H7 (cell line): ENCODE data around the gene CDCP2. TPM values are rescaled to one million over a fixed set of nuclear protein-coding genes. Genes with fewer than 3 reads are reported as not detected.
"Not testable (repeated sequence)": the region's sequence is repeated elsewhere in the genome, so short reads cannot be mapped to it uniquely, and the experiment has no call there.

ENCODE experiments used
- DNase-seq: peaks from one replicate; pipeline ENCODE4 v3.0.0; 2012
- H3K27me3 ChIP-seq: 2 replicates; pipeline ENCODE4 v1.6.0; 2011; ENCODE audit warnings: mild to moderate bottlenecking, low read length; ENCODE audit not compliant: control insufficient read depth, insufficient read depth
- H3K36me3 ChIP-seq: replicated peaks from 2 replicates; pipeline ENCODE4 v1.5.1; 2011; ENCODE audit warnings: low read length; ENCODE audit not compliant: control insufficient read depth, insufficient read depth
- H3K4me3 ChIP-seq: 2 replicates; pipeline ENCODE4 v1.5.1; 2011; ENCODE audit warnings: low read depth, mild to moderate bottlenecking, control low read depth, low read length, moderate library complexity; ENCODE audit not compliant: insufficient read depth
- total RNA-seq: library from RNA; depleted of rRNA; stranded (reverse); fragments of >200 nt; shearing (Covaris generic); gene quantifications from 2 replicates; pipeline ENCODE4 v1.2.3, GENCODE V29; 2014

The CDCP2 gene
- total RNA-seq, 1 experiment from 2014 or later = not detected

- Histone ChIP-seq H3K27me3 (no peaks in the 10 kb centered on the region), H3K36me3 (no peaks in the 10 kb centered on the region), H3K4me3 (no peak overlapping the region)
- DNase-seq = peak; percentile 50
These were observed 45.7 kb downstream of the CDCP2 start for GRCh38 chr1:54107131-54107530.

GRCh38 chr1:54105736-54106269 is 47.0 kb downstream of the CDCP2 start:
- no peaks in the 10 kb centered on the region for H3K36me3 ChIP-seq
- H3K4me3 ChIP-seq = no peak overlapping the region
- no peak for DNase-seq
- no peaks in the 10 kb centered on the region for H3K27me3 ChIP-seq

- no peaks in the 10 kb centered on the region for H3K27me3 ChIP-seq
- H3K36me3 ChIP-seq = no peaks in the 10 kb centered on the region
- H3K4me3 ChIP-seq = no peak overlapping the region
- DNase-seq = no peak
These were observed 47.7 kb downstream of the CDCP2 start for GRCh38 chr1:54105080-54105479.

GRCh38 chr1:54104613-54105012 is 48.2 kb downstream of the CDCP2 start:
- H3K27me3 ChIP-seq, DNase-seq, H3K4me3 ChIP-seq, H3K36me3 ChIP-seq: not testable (repeated sequence)

GRCh38 chr1:54103414-54103813 is 49.4 kb downstream of the CDCP2 start:
- Histone ChIP-seq H3K27me3 (no peaks in the 10 kb centered on the region), H3K4me3 (no peak overlapping the region), H3K36me3 (no peaks in the 10 kb centered on the region)
- no peak for DNase-seq

GRCh38 chr1:54100500-54100899 is 52.3 kb downstream of the CDCP2 start:
- DNase-seq = no peak
- H3K27me3 ChIP-seq = no peaks in the 10 kb centered on the region
- no peaks in the 10 kb centered on the region for H3K36me3 ChIP-seq
- H3K4me3 ChIP-seq = no peak overlapping the region

GRCh38 chr1:54099061-54099610 is 53.7 kb downstream of the CDCP2 start:
- Histone ChIP-seq H3K4me3 (no peak overlapping the region), H3K36me3 (no peaks in the 10 kb centered on the region), H3K27me3 (no peaks in the 10 kb centered on the region)
- DNase-seq = no peak

- Histone ChIP-seq H3K4me3 (no peak overlapping the region), H3K36me3 (no peaks in the 10 kb centered on the region), H3K27me3 (no peaks in the 10 kb centered on the region)
- no peak for DNase-seq
These were observed 55.9 kb downstream of the CDCP2 start for GRCh38 chr1:54096877-54097240.

- Histone ChIP-seq H3K27me3 (no peaks in the 10 kb centered on the region), H3K4me3 (no peak overlapping the region), H3K36me3 (no peaks in the 10 kb centered on the region)
- no peak for DNase-seq
These were observed 56.4 kb downstream of the CDCP2 start for GRCh38 chr1:54096227-54096876.

- Histone ChIP-seq H3K27me3 (no peaks in the 10 kb centered on the region), H3K4me3 (no peak overlapping the region), H3K36me3 (no peaks in the 10 kb centered on the region)
- no peak for DNase-seq
These were observed 57.1 kb downstream of the CDCP2 start for GRCh38 chr1:54095546-54096226.

GRCh38 chr1:54094730-54095105 is 58.1 kb downstream of the CDCP2 start:
- not testable (repeated sequence) for H3K4me3 ChIP-seq, DNase-seq, H3K36me3 ChIP-seq, H3K27me3 ChIP-seq

- no peaks in the 10 kb centered on the region for H3K27me3 ChIP-seq
- no peak overlapping the region for H3K4me3 ChIP-seq
- no peak for DNase-seq
- H3K36me3 ChIP-seq = no peaks in the 10 kb centered on the region
These were observed 58.6 kb downstream of the CDCP2 start for GRCh38 chr1:54094001-54094729.

- no peak for DNase-seq
- H3K4me3 ChIP-seq = no peak overlapping the region
- no peaks in the 10 kb centered on the region for H3K36me3 ChIP-seq
- no peaks in the 10 kb centered on the region for H3K27me3 ChIP-seq
These were observed 61.1 kb downstream of the CDCP2 start for GRCh38 chr1:54091666-54092065.

GRCh38 chr1:54088385-54088784 is 64.4 kb downstream of the CDCP2 start:
- no peaks in the 10 kb centered on the region for H3K36me3 ChIP-seq

GRCh38 chr1:54086754-54087153 is 66.0 kb downstream of the CDCP2 start:
- Histone ChIP-seq H3K4me3 (no peak overlapping the region), H3K36me3 (no peaks in the 10 kb centered on the region), H3K27me3 (no peaks in the 10 kb centered on the region)
- no peak for DNase-seq

More at GRCh38 chr1:54088385-54088784, 64.4 kb downstream of the CDCP2 start:
- H3K27me3 ChIP-seq = no peaks in the 10 kb centered on the region
- no peak overlapping the region for H3K4me3 ChIP-seq
- DNase-seq = no peak
